B cell (primary cell): ENCODE measurements around the gene TBXAS1. TPM values are rescaled to one million over a fixed set of nuclear protein-coding genes. Genes with fewer than 3 reads are reported as not detected.

Experiments used
- ATAC-seq: fragments of 200-7000 bp; cut with Tn5 transposase; one replicate; pipeline ENCODE4 v1.10.0; 2021; ENCODE audit warnings: low read depth, mild to moderate bottlenecking, moderate number of reproducible peaks, moderate library complexity
- CTCF ChIA-PET: fragments of 350-600 bp; sonication (Branson Sonifier 250); formaldehyde crosslinking; loops from one replicate; lab custom pipeline; 2021; ENCODE audit warnings: antibody characterized with exemption, inconsistent platforms; lab: Charles Lee
- POLR2A ChIA-PET: fragments of 350-600 bp; sonication (Branson Sonifier 250); formaldehyde crosslinking; loops from one replicate; lab custom pipeline; 2021; ENCODE audit warnings: antibody characterized with exemption; lab: Charles Lee
- DNase-seq: peaks from one replicate; pipeline ENCODE4 v3.0.0; 2013
- H2AFZ ChIP-seq: 2 replicates; pipeline ENCODE4 v1.6.1; 2012; ENCODE audit warnings: mild to moderate bottlenecking, low read depth, low read length; ENCODE audit not compliant: insufficient read depth, poor library complexity, severe bottlenecking
- H3K27ac ChIP-seq, 2 donors: 1 replicate in 1 of 2; 2 replicates in 1 of 2; pipeline ENCODE4 v1.5.1; 2012 to 2013; ENCODE audit warnings: low read length in 2 of 2, mild to moderate bottlenecking in 2 of 2, moderate library complexity in 1 of 2
- H3K27me3 ChIP-seq, 4 experiments: fragments of 200-600 bp in 1 of 4; sonication (generic) in 1 of 4; replicated peaks in 1 of 4; 1 replicate in 2 of 4; 2 replicates in 2 of 4; pipeline versions ENCODE4 v1.6.1 to v1.7.0; 2013 to 2016; ENCODE audit warnings: low read length in 3 of 4, mild to moderate bottlenecking in 2 of 4, mixed read lengths in 1 of 4, moderate library complexity in 1 of 4; ENCODE audit not compliant: insufficient read depth in 4 of 4, control insufficient read depth in 3 of 4; ENCODE audit errors: control extremely low read depth in 1 of 4
- H3K36me3 ChIP-seq, 2 experiments: replicated peaks in 1 of 2; 1 replicate in 1 of 2; 2 replicates in 1 of 2; pipeline versions ENCODE4 v1.6.1 to v1.7.1; 2013; ENCODE audit warnings: low read length in 1 of 2; ENCODE audit not compliant: insufficient read depth in 2 of 2, control insufficient read depth in 1 of 2; ENCODE audit errors: control extremely low read depth in 1 of 2, extremely low read depth in 1 of 2
- H3K4me1 ChIP-seq, 2 donors: fragments of 200-600 bp in 1 of 2; sonication (generic) in 1 of 2; 1 replicate in 1 of 2; 2 replicates in 1 of 2; pipeline versions ENCODE4 v1.5.1 to v1.6.1; 2013 to 2017; ENCODE audit warnings: low read length in 2 of 2; ENCODE audit not compliant: control insufficient read depth in 2 of 2, insufficient read depth in 2 of 2
- H3K4me2 ChIP-seq: replicated peaks from 2 replicates; pipeline ENCODE3; 2012; ENCODE audit warnings: mild to moderate bottlenecking, low read depth, low read length; ENCODE audit not compliant: poor library complexity, severe bottlenecking
- H3K4me3 ChIP-seq, 5 experiments: fragments of 200-600 bp in 1 of 5; sonication (generic) in 1 of 5; 1 replicate in 3 of 5; 2 replicates in 2 of 5; pipeline versions ENCODE4 v1.5.1 to v1.7.0; 2011 to 2016; ENCODE audit warnings: low read length in 4 of 5, mild to moderate bottlenecking in 4 of 5, low read depth in 2 of 5, control low read depth in 1 of 5, moderate library complexity in 1 of 5; ENCODE audit not compliant: insufficient read depth in 1 of 5; ENCODE audit errors: control extremely low read depth in 1 of 5, extremely low read depth in 1 of 5
- H3K79me2 ChIP-seq: fragments of 200-600 bp; sonication (generic); one replicate; pipeline ENCODE4 v1.6.0; 2016; ENCODE audit warnings: low read length; ENCODE audit not compliant: control insufficient read depth, insufficient read depth
- H3K9ac ChIP-seq: fragments of 200-600 bp; sonication (generic); 2 replicates; pipeline ENCODE4 v1.6.1; 2017; ENCODE audit warnings: mild to moderate bottlenecking, low read length, moderate library complexity
- H3K9me3 ChIP-seq, 3 donors: one replicate each; pipeline versions ENCODE4 v1.6.1 to v1.7.1; 2013; ENCODE audit warnings: low read length in 2 of 3; ENCODE audit not compliant: control insufficient read depth in 2 of 3, insufficient read depth in 1 of 3; ENCODE audit errors: control extremely low read depth in 1 of 3
- H4K20me1 ChIP-seq: 2 replicates; pipeline ENCODE4 v1.6.0; 2012; ENCODE audit warnings: mild to moderate bottlenecking, low read length; ENCODE audit not compliant: insufficient read depth, control insufficient read depth, poor library complexity, severe bottlenecking
- H3K27ac Mint-ChIP-seq: one replicate; pipeline ENCODE4 v1.8.0; 2021; ENCODE audit warnings: mixed read lengths
- H3K27me3 Mint-ChIP-seq: one replicate; pipeline ENCODE4 v1.8.0; 2021; ENCODE audit warnings: mixed read lengths
- H3K4me1 Mint-ChIP-seq: one replicate; pipeline ENCODE4 v1.8.0; 2021; ENCODE audit warnings: mixed read lengths
- H3K4me3 Mint-ChIP-seq: one replicate; pipeline ENCODE4 v1.8.0; 2021; ENCODE audit warnings: mixed read lengths
- H3K9me3 Mint-ChIP-seq: one replicate; pipeline ENCODE4 v1.8.0; 2022; ENCODE audit warnings: mixed read lengths; ENCODE audit not compliant: insufficient read depth
- CTCF ChIP-seq: fragments of 200-600 bp; IDR thresholded peaks from one replicate; pipeline ENCODE4 v1.8.0; 2022; ENCODE audit warnings: antibody characterized with exemption, mild to moderate bottlenecking
- EZH2 ChIP-seq: IDR thresholded peaks from 2 replicates; pipeline ENCODE4 v1.6.1; 2012; ENCODE audit warnings: borderline replicate concordance, low read depth, mild to moderate bottlenecking, moderate library complexity, low read length; ENCODE audit not compliant: insufficient read depth, poor library complexity, severe bottlenecking
- WGBS: methylation state at CpG from one replicate; pipeline ENCODE4 v1.1.5; 2013; ENCODE audit warnings: missing lambda C conversion rate; ENCODE audit not compliant: insufficient coverage; 5-methylcytosine and 5-hydroxymethylcytosine counted together
- intact Hi-C: fragments of 100-400 bp; cut with micrococcal nuclease; formaldehyde crosslinking; loops from one replicate; pipeline ENCODE4 v1.10.0; 2022
- polyA plus RNA-seq: library from polyadenylated mRNA; depleted of rRNA; stranded (reverse); fragments of >200 nt; gene quantifications from 2 replicates; pipeline ENCODE4 v1.2.3, GENCODE V29; 2012
- total RNA-seq, 2 donors: library from RNA; stranded (reverse); fragments of 120-200 nt in 1 of 2; gene quantifications; 1 replicate in 1 of 2; 2 replicates in 1 of 2; pipeline versions ENCODE4 v1.2.3 to v1.2.4, GENCODE V29; 2013 to 2022

The TBXAS1 gene
- total and polyA plus RNA-seq, 2 donors (not counting 1 experiment from before 2014, with no cell fraction given): 8.1 to 21.0 TPM

DNA sequence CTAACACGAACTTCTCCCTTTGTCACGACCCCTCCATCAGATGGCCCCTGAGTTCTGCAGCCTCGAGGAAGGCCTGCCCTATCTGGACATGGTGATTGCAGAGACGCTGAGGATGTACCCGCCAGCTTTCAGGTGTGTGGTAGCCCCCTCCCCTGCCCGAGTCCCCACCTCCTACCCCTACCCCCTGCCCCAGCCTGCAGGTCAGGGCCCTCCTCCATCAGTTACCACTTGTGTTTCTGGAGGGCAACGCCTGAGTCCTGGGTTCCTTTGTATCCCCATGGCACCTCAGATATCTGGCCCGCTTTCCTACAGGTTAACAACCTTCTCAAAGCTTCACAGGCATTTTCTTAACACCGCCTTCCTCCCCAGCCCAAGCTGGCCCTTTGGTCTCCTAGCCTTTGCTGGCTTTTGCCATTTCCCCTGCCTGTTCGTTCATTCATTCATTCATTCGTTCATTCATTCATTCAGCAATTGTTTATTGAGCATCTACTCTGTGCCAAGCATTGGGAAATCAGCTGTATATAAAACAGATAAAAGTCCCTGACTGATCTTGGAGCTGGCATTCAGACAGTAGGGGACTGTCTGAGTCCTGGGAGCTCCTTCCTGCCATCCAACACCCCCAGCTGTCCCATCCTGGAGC, 178.1 kb downstream of the TBXAS1 start:
- WGBS: 92% methylated on average over 11 of the region's 11 CpGs
- Histone ChIP-seq H3K9ac (no peak overlapping the region), H2AFZ (no peak overlapping the region), H3K27me3 (no peaks in the 10 kb centered on the region), H3K4me2 (no peak overlapping the region), H3K9me3 (no peaks in the 10 kb centered on the region), H3K79me2 (no peaks in the 10 kb centered on the region), H3K27ac (no peak overlapping the region), H3K36me3 (no peaks in the 10 kb centered on the region), H3K4me1 (peaks cover 0 to 1% of the 10 kb centered on the region in 2 donors), H4K20me1 (no peaks in the 10 kb centered on the region), H3K4me3 (no peak overlapping the region)
- POLR2A ChIA-PET: no interaction called here
- H3K9me3 Mint-ChIP-seq: no peaks in the 10 kb centered on the region
- H3K27me3 Mint-ChIP-seq: peaks cover 4% of the 10 kb centered on the region
- no peak for DNase-seq
- TF ChIP-seq EZH2 (no peak), CTCF (no peak)
- intact Hi-C loops: no loop called here
- H3K4me1 Mint-ChIP-seq: peaks cover 2% of the 10 kb centered on the region
- CTCF ChIA-PET: interaction anchor here (1.0 to 11.4 kb wide), 2 partner anchors 12 to 363 kb away, joined by 3 to 269 read pairs; no protein-coding TSS in a partner anchor
- H3K27ac Mint-ChIP-seq: no peak overlapping the region
- no peak for ATAC-seq
- no peak overlapping the region for H3K4me3 Mint-ChIP-seq

- ChIA-PET POLR2A (no interaction called here), CTCF (interaction anchor here (1.0 kb wide), 1 partner anchor 510 kb away, joined by 3 read pairs; no protein-coding TSS in a partner anchor)
- peaks cover 9% of the 10 kb centered on the region for H3K27me3 Mint-ChIP-seq
- ATAC-seq (no peak), DNase-seq (no peak)
- WGBS: 93% methylated on average over 15 of the region's 16 CpGs
- H3K9me3 Mint-ChIP-seq: no peaks in the 10 kb centered on the region
- no peak overlapping the region for H3K9ac ChIP-seq
- TF ChIP-seq EZH2: no peak
- TF ChIP-seq CTCF: no peak
- H3K4me1 ChIP-seq: no peaks in the 10 kb centered on the region
- H4K20me1 ChIP-seq: no peaks in the 10 kb centered on the region
- H2AFZ ChIP-seq: no peak overlapping the region
- intact Hi-C loops: no loop called here
- no peak overlapping the region for H3K27ac Mint-ChIP-seq
- H3K27ac ChIP-seq: no peak overlapping the region
- H3K4me3 Mint-ChIP-seq: no peak overlapping the region
- no peak overlapping the region for H3K4me3 ChIP-seq
- H3K27me3 ChIP-seq: no peaks in the 10 kb centered on the region
- H3K79me2 ChIP-seq: no peaks in the 10 kb centered on the region
- peaks cover under 1% of the 10 kb centered on the region for H3K4me1 Mint-ChIP-seq
- H3K9me3 ChIP-seq: no peaks in the 10 kb centered on the region
- H3K4me2 ChIP-seq: no peak overlapping the region
- H3K36me3 ChIP-seq: no peaks in the 10 kb centered on the region
These were observed 179.9 kb downstream of the TBXAS1 start for GRCh38 chr7:140008755-140009610.
